Activated CD4-positive, alpha-beta T cell treated with anti-CD3 and anti-CD28 coated beads, Interleukin-2, amount 10 ng/mL, durations not matched to agents 24 days and 14 days (primary cell): ENCODE results near the gene RNU6-9. TPM values are rescaled to one million over a fixed set of nuclear protein-coding genes. Genes with fewer than 3 reads are reported as not detected.

Experiments
- DNase-seq: peaks from one replicate; pipeline ENCODE4 v3.0.0; 2022
- H3K27ac Mint-ChIP-seq: one replicate; pipeline ENCODE4 v1.8.0; 2022; ENCODE audit warnings: mild to moderate bottlenecking, mixed read lengths
- H3K27me3 Mint-ChIP-seq: one replicate; pipeline ENCODE4 v1.8.0; 2022; ENCODE audit warnings: mixed read lengths
- H3K36me3 Mint-ChIP-seq: one replicate; pipeline ENCODE4 v1.8.0; 2022; ENCODE audit warnings: low read depth, mild to moderate bottlenecking, mixed read lengths
- H3K4me1 Mint-ChIP-seq: one replicate; pipeline ENCODE4 v1.8.0; 2021; ENCODE audit warnings: mixed read lengths
- H3K4me3 Mint-ChIP-seq: one replicate; pipeline ENCODE4 v1.8.0; 2022; ENCODE audit warnings: mild to moderate bottlenecking, moderate library complexity, mixed read lengths
- H3K9me3 Mint-ChIP-seq: one replicate; pipeline ENCODE4 v1.8.0; 2021; ENCODE audit warnings: mixed read lengths
- intact Hi-C: fragments of 100-400 bp; cut with micrococcal nuclease; formaldehyde crosslinking; loops from one replicate; pipeline ENCODE4 v1.15.1; 2023
- total RNA-seq: library from RNA; stranded (reverse); gene quantifications from 2 replicates; pipeline ENCODE4 v1.2.3, GENCODE V29; 2022

The RNU6-9 gene
- total RNA-seq, 1 donor from 2014 or later: not detected

GRCh38 chr19:929891-930258, 36.6 kb downstream of the RNU6-9 start:
- intact Hi-C loops: no loop called here
- H3K9me3 Mint-ChIP-seq: no peaks in the 10 kb centered on the region
- H3K4me3 Mint-ChIP-seq: no peak overlapping the region

GRCh38 chr19:931860-932647, 38.8 kb downstream of the RNU6-9 start:
- DNase-seq: no peak
- no peaks in the 10 kb centered on the region for H3K27me3 Mint-ChIP-seq
- H3K4me1 Mint-ChIP-seq: peaks cover 8% of the 10 kb centered on the region
- no peak overlapping the region for H3K27ac Mint-ChIP-seq
- no peaks in the 10 kb centered on the region for H3K9me3 Mint-ChIP-seq
- H3K4me3 Mint-ChIP-seq: peak overlapping the region; percentile 32
- intact Hi-C loops: no loop called here
- H3K36me3 Mint-ChIP-seq: peaks cover 14% of the 10 kb centered on the region

More at GRCh38 chr19:929891-930258, 36.6 kb downstream of the RNU6-9 start:
- Mint-ChIP-seq H3K27me3 (no peaks in the 10 kb centered on the region), H3K27ac (no peak overlapping the region), H3K36me3 (peaks cover 7% of the 10 kb centered on the region), H3K4me1 (peaks cover 6% of the 10 kb centered on the region)
- DNase-seq: no peak

GRCh38 chr19:932648-933552, 39.6 kb downstream of the RNU6-9 start:
- intact Hi-C loops: no loop called here
- H3K9me3 Mint-ChIP-seq: no peaks in the 10 kb centered on the region
- DNase-seq: no peak
- no peaks in the 10 kb centered on the region for H3K27me3 Mint-ChIP-seq
- H3K4me3 Mint-ChIP-seq: peak overlapping the region; percentile 70
- H3K36me3 Mint-ChIP-seq: peaks cover 18% of the 10 kb centered on the region
- H3K4me1 Mint-ChIP-seq: peaks cover 11% of the 10 kb centered on the region
- peak overlapping the region; percentile 77 for H3K27ac Mint-ChIP-seq

GRCh38 chr19:933553-933882, 40.2 kb downstream of the RNU6-9 start:
- Mint-ChIP-seq H3K9me3 (no peaks in the 10 kb centered on the region), H3K36me3 (peaks cover 21% of the 10 kb centered on the region), H3K27ac (no peak overlapping the region), H3K27me3 (no peaks in the 10 kb centered on the region), H3K4me1 (peaks cover 14% of the 10 kb centered on the region), H3K4me3 (no peak overlapping the region)
- no peak for DNase-seq
- intact Hi-C loops: no loop called here

GRCh38 chr19:934197-934840, 41.0 kb downstream of the RNU6-9 start:
- Mint-ChIP-seq H3K27ac (no peak overlapping the region), H3K4me3 (no peak overlapping the region), H3K9me3 (no peaks in the 10 kb centered on the region), H3K4me1 (peaks cover 14% of the 10 kb centered on the region), H3K27me3 (no peaks in the 10 kb centered on the region), H3K36me3 (peaks cover 22% of the 10 kb centered on the region)
- DNase-seq: no peak
- intact Hi-C loops: no loop called here

GRCh38 chr19:934865-935479, 41.7 kb downstream of the RNU6-9 start:
- Mint-ChIP-seq H3K9me3 (no peaks in the 10 kb centered on the region), H3K4me1 (peaks cover 15% of the 10 kb centered on the region), H3K4me3 (no peak overlapping the region), H3K27ac (no peak overlapping the region), H3K36me3 (peaks cover 25% of the 10 kb centered on the region), H3K27me3 (no peaks in the 10 kb centered on the region)
- intact Hi-C loops: no loop called here
- no peak for DNase-seq

GRCh38 chr19:936175-936546, 42.9 kb downstream of the RNU6-9 start:
- Mint-ChIP-seq H3K27ac (no peak overlapping the region), H3K4me1 (peaks cover 19% of the 10 kb centered on the region), H3K4me3 (no peak overlapping the region), H3K27me3 (no peaks in the 10 kb centered on the region), H3K36me3 (peaks cover 26% of the 10 kb centered on the region), H3K9me3 (no peaks in the 10 kb centered on the region)
- DNase-seq: no peak
- intact Hi-C loops: no loop called here

- intact Hi-C loops: no loop called here
- Mint-ChIP-seq H3K36me3 (peaks cover 30% of the 10 kb centered on the region), H3K9me3 (no peaks in the 10 kb centered on the region), H3K27ac (peak overlapping the region; percentile 16), H3K27me3 (no peaks in the 10 kb centered on the region), H3K4me3 (peak overlapping the region; percentile 46), H3K4me1 (peaks cover 22% of the 10 kb centered on the region)
- DNase-seq: peak; percentile 83
Observed at GRCh38 chr19:937259-937694, 44.0 kb downstream of the RNU6-9 start.

- intact Hi-C loops: no loop called here
- Mint-ChIP-seq H3K9me3 (no peaks in the 10 kb centered on the region), H3K4me1 (peaks cover 19% of the 10 kb centered on the region), H3K36me3 (peaks cover 31% of the 10 kb centered on the region), H3K27me3 (no peaks in the 10 kb centered on the region), H3K4me3 (no peak overlapping the region), H3K27ac (no peak overlapping the region)
- DNase-seq: no peak
Observed at GRCh38 chr19:938233-938923, 45.1 kb downstream of the RNU6-9 start.

- no peak overlapping the region for H3K27ac Mint-ChIP-seq
- H3K4me1 Mint-ChIP-seq: peaks cover 19% of the 10 kb centered on the region
- no peak for DNase-seq
- H3K36me3 Mint-ChIP-seq: peaks cover 33% of the 10 kb centered on the region
- no peaks in the 10 kb centered on the region for H3K27me3 Mint-ChIP-seq
- H3K4me3 Mint-ChIP-seq: no peak overlapping the region
- intact Hi-C loops: no loop called here
- H3K9me3 Mint-ChIP-seq: no peaks in the 10 kb centered on the region
Observed at GRCh38 chr19:939439-939838, 46.2 kb downstream of the RNU6-9 start.

GRCh38 chr19:939922-940321, 46.6 kb downstream of the RNU6-9 start:
- peak overlapping the region; percentile 75 for H3K4me3 Mint-ChIP-seq
- H3K36me3 Mint-ChIP-seq: peaks cover 33% of the 10 kb centered on the region

GRCh38 chr19:940591-941291, 47.5 kb downstream of the RNU6-9 start:
- DNase-seq: peak; percentile 86
- intact Hi-C loops: no loop called here
- Mint-ChIP-seq H3K27me3 (no peaks in the 10 kb centered on the region), H3K4me3 (peak overlapping the region; percentile 75), H3K4me1 (peaks cover 20% of the 10 kb centered on the region), H3K27ac (no peak overlapping the region), H3K9me3 (no peaks in the 10 kb centered on the region), H3K36me3 (peaks cover 28% of the 10 kb centered on the region)

More at GRCh38 chr19:939922-940321, 46.6 kb downstream of the RNU6-9 start:
- DNase-seq: no peak
- peak overlapping the region; percentile 16 for H3K27ac Mint-ChIP-seq
- intact Hi-C loops: no loop called here
- no peaks in the 10 kb centered on the region for H3K9me3 Mint-ChIP-seq
- peaks cover 20% of the 10 kb centered on the region for H3K4me1 Mint-ChIP-seq
- no peaks in the 10 kb centered on the region for H3K27me3 Mint-ChIP-seq
